ENCODE results near the gene TOM1L2.

TOM1L2 gene

DNA sequence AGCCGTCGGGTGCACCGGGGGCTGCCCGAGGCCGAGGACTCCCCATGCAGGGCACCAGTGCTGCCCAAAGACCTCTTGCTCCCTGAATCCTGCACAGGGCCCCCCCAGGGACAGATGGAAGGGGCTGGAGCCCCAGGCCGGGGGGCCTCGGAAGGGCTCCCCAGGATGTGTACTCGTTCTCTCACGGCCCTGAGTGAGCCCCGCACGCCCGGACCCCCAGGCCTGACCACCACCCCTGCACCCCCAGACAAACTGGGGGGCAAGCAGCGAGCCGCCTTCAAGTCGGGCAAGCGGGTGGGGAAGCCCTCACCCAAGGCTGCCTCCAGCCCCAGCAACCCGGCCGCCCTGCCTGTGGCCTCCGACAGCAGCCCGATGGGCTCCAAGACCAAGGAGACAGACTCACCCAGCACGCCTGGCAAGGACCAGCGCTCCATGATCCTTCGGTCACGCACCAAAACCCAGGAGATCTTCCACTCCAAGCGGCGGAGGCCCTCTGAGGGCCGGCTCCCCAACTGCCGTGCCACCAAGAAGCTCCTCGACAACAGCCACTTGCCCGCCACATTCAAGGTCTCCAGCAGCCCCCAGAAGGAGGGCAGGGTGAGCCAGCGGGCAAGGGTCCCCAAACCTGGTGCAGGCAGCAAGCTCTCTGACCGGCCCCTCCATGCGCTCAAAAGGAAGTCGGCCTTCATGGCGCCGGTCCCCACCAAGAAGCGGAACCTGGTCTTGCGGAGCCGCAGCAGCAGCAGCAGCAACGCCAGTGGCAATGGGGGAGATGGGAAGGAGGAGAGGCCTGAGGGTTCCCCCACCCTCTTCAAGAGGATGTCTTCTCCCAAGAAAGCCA, 176.0 kb downstream of the TOM1L2 start:
- Histone ChIP-seq H3K36me3 (ENCODE audit: insufficient read depth, low read length) (peaks cover 54% of the 10 kb centered on the region), H3K4me1 (ENCODE audit: control insufficient read depth, insufficient read depth, low read length) (peaks cover 11% of the 10 kb centered on the region)

DNA sequence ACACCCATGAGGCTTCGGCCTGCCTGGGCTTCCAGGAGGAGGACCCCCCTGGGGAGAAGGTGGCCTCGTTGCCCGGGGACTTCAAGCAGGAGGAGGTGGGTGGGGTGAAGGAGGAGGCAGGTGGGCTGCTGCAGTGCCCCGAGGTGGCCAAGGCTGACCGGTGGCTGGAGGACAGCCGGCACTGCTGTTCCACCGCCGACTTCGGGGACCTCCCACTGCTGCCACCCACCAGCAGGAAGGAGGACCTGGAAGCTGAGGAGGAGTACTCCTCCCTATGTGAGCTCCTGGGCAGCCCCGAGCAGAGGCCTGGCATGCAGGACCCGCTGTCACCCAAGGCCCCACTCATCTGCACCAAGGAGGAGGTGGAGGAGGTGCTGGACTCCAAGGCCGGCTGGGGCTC, 176.9 kb downstream of the TOM1L2 start:
- peaks cover 11% of the 10 kb centered on the region for H3K4me1 ChIP-seq (ENCODE audit: control insufficient read depth, insufficient read depth, low read length)
- peaks cover 51% of the 10 kb centered on the region for H3K36me3 ChIP-seq (ENCODE audit: insufficient read depth, low read length)
- no peak overlapping the region for H3K4me3 ChIP-seq (ENCODE audit: low read length)
- H3K9ac ChIP-seq (ENCODE audit: low read depth, low read length): no peak overlapping the region
- no peaks in the 10 kb centered on the region for H3K27me3 ChIP-seq (ENCODE audit: control insufficient read depth, insufficient read depth, low read length)
- no peaks in the 10 kb centered on the region for H3K9me3 ChIP-seq (replicated peaks; ENCODE audit: low read length)
- no peak overlapping the region for H3K4me2 ChIP-seq (ENCODE audit: low read length)

More for the DNA sequence above, 176.0 kb downstream of the TOM1L2 start:
- H3K9me3 ChIP-seq (replicated peaks; ENCODE audit: low read length): no peaks in the 10 kb centered on the region
- no peak overlapping the region for H3K9ac ChIP-seq (ENCODE audit: low read depth, low read length)
- H3K4me2 ChIP-seq (ENCODE audit: low read length): no peak overlapping the region
- H3K27me3 ChIP-seq (ENCODE audit: control insufficient read depth, insufficient read depth, low read length): no peaks in the 10 kb centered on the region
- no peak overlapping the region for H3K4me3 ChIP-seq (ENCODE audit: low read length)

DNA sequence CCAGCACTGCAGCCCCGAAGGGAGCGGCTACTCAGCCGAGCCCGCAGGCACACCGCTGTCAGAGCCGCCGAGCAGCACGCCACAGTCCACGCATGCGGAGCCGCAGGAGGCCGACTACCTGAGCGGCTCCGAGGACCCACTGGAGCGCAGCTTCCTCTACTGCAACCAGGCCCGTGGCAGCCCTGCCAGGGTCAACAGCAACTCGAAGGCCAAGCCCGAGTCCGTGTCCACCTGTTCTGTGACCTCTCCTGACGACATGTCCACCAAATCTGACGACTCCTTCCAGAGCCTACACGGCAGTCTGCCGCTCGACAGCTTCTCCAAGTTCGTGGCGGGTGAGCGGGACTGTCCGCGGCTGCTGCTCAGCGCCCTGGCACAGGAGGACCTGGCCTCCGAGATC, 177.8 kb downstream of the TOM1L2 start:
- no peaks in the 10 kb centered on the region for H3K27me3 ChIP-seq (ENCODE audit: control insufficient read depth, insufficient read depth, low read length)
- H3K9me3 ChIP-seq (replicated peaks; ENCODE audit: low read length): no peaks in the 10 kb centered on the region
- H3K4me1 ChIP-seq (ENCODE audit: control insufficient read depth, insufficient read depth, low read length): peaks cover 11% of the 10 kb centered on the region
- no peak overlapping the region for H3K9ac ChIP-seq (ENCODE audit: low read depth, low read length)
- H3K4me3 ChIP-seq (ENCODE audit: low read length): no peak overlapping the region
- H3K36me3 ChIP-seq (ENCODE audit: insufficient read depth, low read length): peaks cover 50% of the 10 kb centered on the region
- no peak overlapping the region for H3K4me2 ChIP-seq (ENCODE audit: low read length)

Small RNAs within 50 kb of the gene (small RNA-seq; reads per million reads assigned to genes)
- 23.6 reads per million, percentile 94 among the genes with 10 or more reads in this experiment for gene MIR33B
- gene MIR6777: 0.42 reads per million

Measured in skeletal muscle satellite cell (primary cell).